GM19023 (cell line): ENCODE data around the gene RALGAPA2.

ENCODE experiments used
- ATAC-seq: cut with Tn5 transposase; IDR thresholded peaks from one replicate; pipeline ENCODE4 v1.9.1; 2021; ENCODE audit warnings: mild to moderate bottlenecking, moderate library complexity; ENCODE audit not compliant: unreplicated experiment

Gene RALGAPA2

GRCh38 chr20:20635006-20635405 is 77.4 kb downstream of the RALGAPA2 start:
- no peak for ATAC-seq

DNA sequence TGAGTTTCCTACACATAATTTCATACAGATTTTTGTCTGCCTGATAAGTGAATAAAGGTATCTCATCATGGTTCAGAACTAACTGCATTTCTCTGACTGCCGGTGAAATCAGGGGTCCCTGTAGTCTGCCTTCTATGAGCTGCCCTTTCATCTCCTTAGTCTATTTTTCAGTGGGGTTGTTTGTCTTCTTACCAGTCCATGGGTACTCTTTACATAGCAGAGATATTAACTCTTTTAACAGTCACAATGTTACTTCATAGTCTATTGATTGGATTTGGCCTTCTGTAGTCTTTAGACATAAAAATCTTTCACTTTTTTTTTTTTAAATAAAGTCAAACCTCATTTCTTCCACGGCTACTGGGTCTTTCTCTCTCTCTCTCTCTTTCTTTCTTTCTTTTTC is 79.8 kb downstream of the RALGAPA2 start:
- no peak for ATAC-seq

DNA sequence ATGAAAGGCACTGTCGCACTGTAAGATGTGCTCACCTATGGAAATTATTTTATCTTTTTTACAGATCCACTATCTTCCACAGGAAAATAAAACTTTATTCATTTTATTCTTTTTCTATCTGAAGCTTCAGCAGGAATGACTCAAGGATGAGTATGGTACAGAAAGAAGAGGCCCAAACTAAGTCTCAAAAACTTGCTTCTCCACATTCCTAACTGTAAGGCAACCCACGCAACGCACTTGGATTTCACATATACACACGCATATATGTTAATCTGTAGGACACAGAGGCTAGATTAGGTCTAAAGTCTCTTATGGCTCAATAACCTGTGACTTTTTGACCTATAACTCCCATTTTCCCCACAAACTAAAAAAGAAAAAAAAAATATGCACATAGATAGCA is 81.9 kb downstream of the RALGAPA2 start:
- ATAC-seq, result no peak

GRCh38 chr20:20629556-20630188 is 82.8 kb downstream of the RALGAPA2 start:
- no peak for ATAC-seq

- ATAC-seq, result no peak
Observed at GRCh38 chr20:20628314-20628713, 84.1 kb downstream of the RALGAPA2 start.

DNA sequence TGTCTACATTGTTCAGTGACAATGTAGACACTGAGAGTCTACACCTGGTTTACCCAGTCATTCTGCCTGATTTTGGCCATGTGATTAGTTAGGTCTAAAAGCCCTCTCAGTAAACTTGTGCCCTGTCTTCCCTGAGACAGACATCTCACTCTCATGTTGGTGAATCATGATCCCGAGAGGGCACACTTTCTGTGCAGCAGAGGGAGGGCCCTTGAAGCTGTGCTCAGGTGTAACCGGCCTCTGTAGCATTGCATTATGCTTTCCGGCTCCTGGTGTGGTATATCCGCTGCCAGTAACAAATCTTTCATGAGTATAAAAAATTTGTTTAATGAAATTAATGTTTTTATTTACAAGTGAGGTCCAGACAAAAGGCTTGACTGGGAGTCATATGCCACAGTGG is 85.0 kb downstream of the RALGAPA2 start:
- ATAC-seq, result no peak

- no peak for ATAC-seq
Observed at GRCh38 chr20:20624914-20625313, 87.5 kb downstream of the RALGAPA2 start.

- ATAC-seq, result no peak
Observed at GRCh38 chr20:20621195-20621594, 91.2 kb downstream of the RALGAPA2 start.

- no peak for ATAC-seq
Observed at GRCh38 chr20:20614391-20614790, 98.1 kb downstream of the RALGAPA2 start.

GRCh38 chr20:20612251-20612650 is 100.2 kb downstream of the RALGAPA2 start:
- no peak for ATAC-seq

- ATAC-seq, result no peak
Observed at GRCh38 chr20:20611167-20611566, 101.3 kb downstream of the RALGAPA2 start.

GRCh38 chr20:20609522-20609921 is 102.9 kb downstream of the RALGAPA2 start:
- no peak for ATAC-seq

GRCh38 chr20:20608641-20609040 is 103.8 kb downstream of the RALGAPA2 start:
- no peak for ATAC-seq

DNA sequence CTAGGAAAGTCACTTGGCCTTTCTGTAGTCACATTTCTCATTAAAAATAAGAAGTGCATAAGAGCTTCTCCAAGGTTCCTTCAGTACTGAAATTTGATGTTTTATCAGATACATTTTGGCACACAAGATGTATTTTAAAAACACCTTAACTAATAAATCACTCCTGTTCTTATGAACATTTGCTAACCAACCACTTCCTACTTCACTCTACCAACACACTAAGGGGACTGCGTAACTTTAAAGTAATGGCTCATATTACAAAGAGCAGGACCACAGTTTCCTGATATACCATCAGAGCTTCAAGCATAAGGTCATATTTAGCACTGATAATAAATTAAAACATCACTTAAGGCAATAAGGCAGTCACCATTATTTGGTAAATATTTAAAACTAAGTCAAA is 104.4 kb downstream of the RALGAPA2 start:
- no peak for ATAC-seq

DNA sequence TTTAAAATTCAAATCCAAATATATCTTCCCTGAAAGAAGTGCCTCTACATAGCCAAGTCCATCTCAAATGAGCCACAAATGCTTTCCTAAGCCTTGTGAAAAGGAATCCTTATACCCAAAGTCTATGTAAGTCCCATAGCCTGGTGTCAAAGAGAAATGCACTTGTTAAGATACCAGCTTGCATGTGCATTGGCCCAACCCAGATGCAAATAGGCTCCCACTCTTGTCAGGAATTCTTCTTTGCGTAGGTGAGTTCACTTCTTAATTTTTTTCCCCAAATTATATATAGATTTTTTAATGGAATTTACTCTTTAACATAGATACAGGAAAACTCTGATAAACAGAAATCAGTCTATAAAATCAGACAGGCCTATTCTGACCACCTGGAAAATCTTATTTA is 105.6 kb downstream of the RALGAPA2 start:
- ATAC-seq, result no peak

DNA sequence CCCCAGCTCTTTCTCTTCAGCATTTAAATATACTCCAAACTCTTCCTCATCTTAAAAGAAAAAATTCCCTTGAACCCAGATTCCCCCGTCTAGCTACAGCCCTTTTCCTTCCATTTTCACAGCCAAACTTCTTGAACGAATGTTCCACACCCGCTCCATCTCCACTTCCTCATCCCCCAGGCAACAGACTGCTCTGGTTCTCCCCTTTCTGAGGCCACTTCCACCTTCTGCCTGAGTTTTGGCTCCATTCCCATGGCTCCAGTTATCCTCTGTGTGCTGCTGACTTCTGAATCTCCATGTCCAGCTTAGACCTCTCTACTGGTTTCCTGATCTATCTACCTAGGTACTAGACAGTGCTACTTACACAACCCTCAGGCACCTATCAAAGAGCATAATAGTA is 106.4 kb downstream of the RALGAPA2 start:
- ATAC-seq, result no peak

DNA sequence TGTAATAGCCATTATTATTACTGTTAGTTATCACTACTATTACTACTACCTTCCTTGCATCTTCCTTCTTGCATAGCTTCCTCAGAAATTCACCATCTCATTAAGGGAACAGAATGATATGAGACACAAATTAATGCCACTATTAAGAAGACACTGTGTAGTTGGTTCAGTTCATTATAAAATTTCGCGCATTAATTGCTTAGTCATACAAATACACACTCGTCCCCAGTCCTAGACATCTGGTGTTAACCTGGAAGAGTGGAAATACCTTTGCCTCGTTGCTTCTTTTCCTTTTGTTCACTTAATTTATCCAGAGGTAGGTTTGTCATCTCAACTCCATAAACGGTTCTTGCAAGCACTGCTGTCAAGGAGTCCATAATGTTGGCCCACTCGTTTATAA is 107.5 kb downstream of the RALGAPA2 start:
- ATAC-seq, result no peak

- ATAC-seq, result no peak
Observed at GRCh38 chr20:20604357-20604756, 108.1 kb downstream of the RALGAPA2 start.

DNA sequence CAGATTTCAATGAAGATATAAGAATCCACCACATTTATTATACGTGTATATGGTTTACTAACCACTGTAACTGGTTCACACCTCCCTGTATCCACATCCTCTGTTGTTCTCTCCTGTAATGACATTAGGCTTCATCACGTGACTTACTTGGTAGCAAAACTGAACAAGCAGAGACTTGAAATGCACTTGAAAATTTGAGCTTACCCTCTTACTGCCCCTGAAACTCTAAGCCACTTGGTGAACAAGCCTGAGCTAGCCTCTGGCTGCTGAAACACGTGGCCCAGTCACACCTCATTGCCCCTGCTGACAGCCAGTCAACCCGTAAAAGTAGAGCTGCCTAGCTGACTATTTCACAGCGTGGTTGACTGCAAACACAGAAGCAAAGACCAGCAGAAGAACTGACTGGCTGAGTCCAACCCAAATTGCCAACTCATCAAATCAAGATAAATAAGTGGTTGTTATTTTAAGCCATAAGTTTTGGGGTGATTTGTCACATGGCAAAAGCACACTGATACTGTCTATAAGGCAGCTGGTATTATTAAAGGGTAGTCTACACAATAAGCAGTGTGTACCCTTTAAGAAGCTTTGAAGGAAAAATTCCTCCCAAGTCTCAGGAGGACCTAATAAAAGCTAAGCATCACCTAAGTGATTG is 109.0 kb downstream of the RALGAPA2 start:
- ATAC-seq, result peak; percentile 99

DNA sequence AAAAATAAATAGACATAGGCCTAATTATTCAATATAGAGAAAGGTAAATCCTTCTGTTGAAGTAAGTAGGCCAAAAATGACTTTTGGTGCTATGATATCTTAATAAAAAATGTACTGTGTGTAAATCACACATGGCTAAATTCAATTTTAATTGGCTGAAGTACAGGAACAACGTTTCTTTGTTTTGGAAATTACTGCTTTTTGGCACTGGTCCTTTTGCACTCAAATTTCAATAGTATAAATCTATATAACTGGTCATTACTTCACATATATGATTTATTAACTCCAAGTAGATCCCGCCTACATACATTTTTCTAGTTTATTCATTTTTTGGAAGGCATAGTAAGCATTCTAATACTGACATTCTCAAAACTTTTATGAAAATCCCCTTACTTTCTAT is 114.5 kb downstream of the RALGAPA2 start:
- ATAC-seq, result no peak

- no peak for ATAC-seq
Observed at GRCh38 chr20:20594171-20594530, 118.3 kb downstream of the RALGAPA2 start.

DNA sequence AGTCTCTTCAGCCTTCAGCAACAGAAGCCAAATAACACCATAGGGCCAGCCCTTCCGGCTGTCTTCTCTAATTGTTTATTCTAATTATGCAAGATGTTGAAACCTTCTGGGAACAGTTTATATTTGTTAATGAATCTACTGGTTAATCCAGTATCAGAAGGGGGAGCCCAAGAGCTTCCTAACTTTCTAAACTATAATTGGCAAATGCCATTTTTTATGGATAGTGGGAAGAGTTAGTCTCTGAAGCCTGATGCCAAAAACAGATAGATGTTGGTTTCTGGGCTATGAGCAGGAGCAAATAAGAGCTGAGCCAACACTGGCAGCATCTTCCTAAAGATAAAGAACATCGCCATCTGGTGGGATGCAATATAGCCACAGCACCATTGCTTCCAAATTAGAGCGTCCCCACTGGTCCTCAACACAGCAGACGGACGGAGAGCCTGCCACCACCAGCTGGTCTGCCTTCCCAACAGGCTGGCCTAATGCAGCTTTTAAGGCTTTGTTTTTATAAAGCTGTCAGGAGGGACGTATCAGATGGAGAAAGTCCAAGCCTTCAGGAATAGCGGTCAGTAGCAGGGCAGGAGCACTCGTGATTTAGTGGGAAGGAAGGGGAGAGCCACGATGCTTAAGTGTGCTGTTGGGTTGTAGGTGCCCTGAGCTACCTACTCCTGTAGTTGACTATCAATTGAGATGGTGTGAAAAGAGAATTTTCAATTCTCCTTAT is 118.8 kb downstream of the RALGAPA2 start:
- ATAC-seq, result no peak
